NCI-H526 treated with DMSO at 0.1 percent for 48 hours (cell line): Measurements from ENCODE around the gene SEMA3D.

ENCODE experiments used
- DNase-seq: peaks from one replicate; lab custom pipeline; 2025; lab: John Stamatoyannopoulos, UW

SEMA3D gene

DNA sequence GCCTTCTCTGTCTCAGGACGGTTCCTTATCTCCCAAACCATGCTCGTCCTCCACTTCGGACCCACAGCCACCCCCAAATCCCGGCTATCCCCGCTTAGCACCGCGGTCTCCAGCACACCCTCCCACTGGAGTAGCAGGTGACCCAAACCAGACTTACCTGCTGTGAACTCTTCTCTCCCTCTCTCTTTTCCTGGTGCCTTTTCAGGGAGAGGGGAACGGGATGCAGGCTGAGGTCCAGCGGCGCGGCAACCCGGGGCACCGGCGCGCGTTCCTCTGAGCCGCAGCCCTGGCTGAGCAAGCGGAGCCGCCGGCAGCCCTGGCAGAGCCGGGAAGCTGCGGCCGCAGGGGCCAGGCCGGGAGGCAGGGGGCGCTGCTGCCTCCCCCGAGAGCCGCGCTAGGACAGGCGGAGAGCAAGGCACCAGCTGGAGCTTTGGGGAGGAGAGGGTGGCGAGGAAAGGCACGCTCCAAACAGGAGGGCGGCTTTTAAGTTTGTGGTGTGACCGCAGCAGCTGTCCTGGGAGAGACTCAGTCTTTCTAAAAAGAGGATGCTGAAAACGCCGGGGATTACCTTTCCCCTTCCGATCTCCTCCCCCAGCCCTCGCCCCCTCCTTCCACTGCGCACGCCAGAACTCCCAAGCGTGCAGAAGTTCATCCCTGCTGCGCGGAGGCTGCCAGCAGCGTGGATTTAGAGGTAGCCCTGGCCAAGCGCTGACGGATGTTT is at the start of gene SEMA3D:
TSS of gene SEMA3D (minus strand) at position 536 of the 721 bp plus-strand sequence. CDS start 65,165 bp downstream, outside the sequence.
- peak; percentile 87 for DNase-seq

DNA sequence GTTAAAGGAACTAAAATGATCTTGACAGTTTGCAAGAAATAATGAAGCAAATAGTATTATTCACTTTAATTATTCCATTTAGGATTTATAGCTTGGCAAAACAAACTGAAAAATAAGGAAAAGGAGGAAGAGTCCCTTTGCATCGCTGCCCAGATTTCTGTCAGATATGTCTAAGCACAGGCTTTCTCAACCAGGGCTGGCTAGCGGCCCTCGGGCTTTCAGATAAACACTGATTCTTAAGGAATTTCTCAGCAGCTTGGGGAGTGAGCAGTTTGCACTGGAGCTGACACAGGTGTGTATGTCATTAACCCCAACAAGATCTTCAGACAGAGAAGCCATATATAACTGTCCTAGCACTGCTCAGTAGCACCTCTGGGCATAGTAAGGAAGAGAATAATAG is 47.9 kb upstream of the SEMA3D start:
- DNase-seq = no peak

DNA sequence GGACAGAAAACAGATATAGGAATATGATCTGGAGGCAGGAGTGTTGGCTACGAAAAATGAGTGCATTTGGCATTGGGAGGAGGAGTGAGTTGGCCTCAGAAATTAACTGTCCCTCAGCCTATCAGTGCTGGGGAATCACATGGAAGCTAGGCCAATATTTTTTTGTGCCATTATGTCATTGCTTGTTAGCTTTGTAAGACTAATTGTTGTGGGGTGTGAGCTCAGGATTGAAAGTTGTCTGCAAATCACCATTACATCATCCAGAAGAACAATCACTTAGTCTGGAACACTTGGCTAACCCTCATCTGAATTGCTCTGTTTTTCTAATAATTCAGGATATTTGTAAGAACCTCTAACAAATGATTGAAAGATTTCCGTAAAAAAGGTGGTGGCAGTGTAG is 45.2 kb upstream of the SEMA3D start:
- DNase-seq = no peak

DNA sequence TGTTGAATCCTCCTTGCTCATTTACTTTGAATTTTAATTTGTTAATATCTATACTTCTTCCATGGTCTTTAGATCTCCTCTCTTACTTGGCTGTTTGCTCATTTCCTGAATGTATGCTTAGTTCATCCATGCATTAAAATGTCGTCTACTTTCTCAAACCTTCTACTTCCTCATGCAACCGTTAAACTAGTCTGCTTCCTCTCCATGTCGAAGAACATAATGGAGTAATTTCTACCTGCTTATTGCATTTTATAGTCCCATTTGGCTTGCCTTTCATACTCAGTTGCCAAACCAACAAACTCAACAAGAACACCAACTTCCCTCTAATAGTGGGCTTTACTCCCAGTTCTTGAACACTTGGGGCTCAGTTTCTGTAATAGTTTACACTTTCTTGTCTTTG is 43.8 kb upstream of the SEMA3D start:
- DNase-seq = no peak

DNA sequence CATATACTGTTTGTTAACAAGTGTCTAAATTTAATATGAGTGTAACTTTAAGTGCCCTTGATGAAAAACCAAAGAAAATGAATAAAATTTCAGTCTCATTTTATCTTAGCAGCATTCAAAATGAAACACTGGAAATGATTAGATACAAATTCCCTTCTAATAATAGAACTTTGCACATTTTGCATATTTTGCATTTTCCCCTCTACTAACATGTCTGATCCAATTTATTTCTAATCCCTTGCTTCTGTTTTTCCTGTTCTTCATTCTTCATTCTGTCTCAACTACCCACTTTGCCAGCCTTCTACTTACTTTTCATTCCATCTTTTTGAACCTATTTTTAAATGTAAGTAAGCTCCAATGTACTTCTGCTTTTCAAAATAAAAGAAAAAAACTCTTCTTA is 42.7 kb upstream of the SEMA3D start:
- no peak for DNase-seq

DNA sequence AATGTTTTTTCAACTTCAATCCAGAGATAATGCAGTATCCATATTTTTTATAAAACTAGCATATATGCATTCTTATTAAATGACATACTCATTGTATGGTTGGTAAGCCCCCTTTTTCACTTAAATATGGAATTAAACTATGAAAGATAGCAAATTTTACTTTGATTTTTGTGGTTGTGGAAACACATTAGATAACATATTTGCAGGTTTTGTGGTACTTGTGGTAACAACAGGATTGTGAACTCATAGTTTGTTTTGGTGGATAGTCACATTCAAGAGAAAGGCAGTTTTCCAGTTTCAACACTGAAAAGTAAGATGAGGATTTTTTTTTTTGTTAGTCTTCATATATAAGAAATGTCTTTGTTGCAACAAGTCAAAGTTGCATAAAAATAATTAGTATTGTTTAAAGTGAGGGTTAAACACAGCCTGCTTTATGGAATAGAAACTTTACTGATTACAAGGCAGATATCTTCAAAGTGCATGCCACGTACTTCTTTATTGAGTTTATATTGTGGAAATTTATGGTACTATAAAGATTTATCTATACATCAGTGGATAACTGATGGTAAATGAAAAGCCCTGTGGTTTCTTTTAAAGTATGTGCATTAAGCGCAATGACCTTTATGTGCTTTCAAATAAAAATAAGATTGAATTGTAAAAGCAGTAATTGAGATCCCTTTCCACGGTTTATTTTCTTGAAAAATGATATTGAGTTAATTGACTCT is 39.7 kb upstream of the SEMA3D start:
- no peak for DNase-seq

DNA sequence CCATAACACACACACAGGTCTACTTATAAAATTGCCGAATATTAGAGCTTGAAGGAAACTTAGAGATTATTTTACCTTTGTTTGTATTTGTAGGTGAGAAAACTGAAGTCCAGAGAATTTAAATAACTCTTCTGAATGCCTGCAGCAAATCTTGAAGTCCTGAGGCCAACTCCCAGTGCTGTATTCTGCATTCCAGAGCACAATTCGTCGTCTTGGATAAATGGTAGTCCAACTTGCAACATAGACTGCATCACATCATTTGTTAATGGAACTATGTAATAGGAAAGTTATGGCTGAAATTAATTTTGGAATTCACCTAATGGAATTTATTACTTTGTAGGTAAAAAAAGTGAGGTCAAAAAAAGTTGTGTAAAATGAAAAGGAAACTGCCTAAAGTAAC is 37.3 kb upstream of the SEMA3D start:
- DNase-seq = no peak

DNA sequence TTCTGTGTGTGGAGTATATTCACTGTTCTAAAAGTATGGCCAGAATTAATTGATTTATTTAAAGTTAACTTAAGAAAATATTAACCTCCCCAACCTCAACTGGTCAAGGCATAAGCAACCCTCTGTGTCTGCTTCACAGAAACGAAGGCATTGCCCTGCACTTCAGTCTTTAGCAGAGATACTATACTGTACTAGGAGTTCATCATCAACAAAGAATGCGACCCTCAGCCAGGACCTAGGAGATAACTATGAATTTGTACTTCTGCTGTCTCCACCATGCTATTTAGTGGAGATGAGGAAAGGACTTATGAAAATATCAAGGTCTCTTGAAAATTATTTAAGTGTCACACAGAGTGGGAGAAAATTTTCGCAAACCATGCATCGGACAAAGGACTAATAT is 35.7 kb upstream of the SEMA3D start:
- DNase-seq = no peak

DNA sequence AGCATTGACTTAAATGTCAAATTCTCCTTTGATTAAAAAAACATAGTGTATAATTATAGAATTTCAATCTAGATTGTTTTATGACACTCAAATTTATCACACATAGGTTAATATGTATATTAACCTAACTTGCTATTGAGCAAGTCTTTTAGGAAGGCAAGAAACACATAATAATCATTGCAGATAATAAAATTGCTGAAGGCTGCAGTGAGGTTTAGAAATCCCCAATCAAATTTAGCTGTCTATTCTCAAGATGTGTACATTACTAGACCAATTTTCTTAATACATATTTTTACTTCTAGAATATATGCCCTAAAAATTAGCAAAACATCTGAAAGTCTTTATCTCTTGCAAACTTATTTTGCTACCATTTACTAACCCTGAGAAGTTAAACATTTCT is 34.9 kb upstream of the SEMA3D start:
- no peak for DNase-seq

DNA sequence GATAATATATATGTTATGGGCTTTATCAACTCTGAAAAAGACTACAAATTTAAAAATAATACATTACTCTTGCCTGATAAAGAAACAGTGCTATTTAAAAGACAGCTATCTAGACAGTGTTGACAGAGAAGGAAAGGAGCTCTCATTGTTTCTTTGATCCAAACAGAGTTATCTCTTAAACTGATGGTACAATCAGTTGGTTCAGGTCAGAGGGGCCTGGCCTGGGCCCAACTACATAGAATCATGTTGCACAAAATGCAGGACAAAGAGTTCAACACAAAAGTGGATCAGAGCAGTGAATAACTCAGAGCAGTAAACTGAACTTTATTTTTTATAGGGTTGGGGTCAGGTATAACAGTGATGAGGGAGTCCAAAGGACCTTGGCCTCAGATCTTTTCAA is 33.8 kb upstream of the SEMA3D start:
- no peak for DNase-seq

DNA sequence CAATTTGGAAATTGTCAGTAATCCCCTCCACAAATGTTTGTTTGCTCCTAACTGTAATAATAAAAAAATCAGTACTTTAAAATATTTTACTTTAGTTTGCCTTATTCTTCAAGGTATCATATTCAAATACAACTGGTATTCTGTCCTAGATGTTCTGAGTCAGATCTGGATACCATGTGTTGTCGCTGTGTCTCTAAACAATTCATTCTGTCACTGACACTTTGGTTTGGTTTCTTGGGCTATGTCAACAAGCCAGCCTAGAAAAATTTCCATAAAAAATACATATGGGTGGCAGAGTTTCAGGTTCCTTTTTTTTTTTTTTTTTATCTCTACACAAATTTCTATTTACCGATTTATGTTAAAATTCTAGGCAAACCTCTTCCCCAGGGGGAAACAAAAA is 33.2 kb upstream of the SEMA3D start:
- DNase-seq = peak; percentile 42

DNA sequence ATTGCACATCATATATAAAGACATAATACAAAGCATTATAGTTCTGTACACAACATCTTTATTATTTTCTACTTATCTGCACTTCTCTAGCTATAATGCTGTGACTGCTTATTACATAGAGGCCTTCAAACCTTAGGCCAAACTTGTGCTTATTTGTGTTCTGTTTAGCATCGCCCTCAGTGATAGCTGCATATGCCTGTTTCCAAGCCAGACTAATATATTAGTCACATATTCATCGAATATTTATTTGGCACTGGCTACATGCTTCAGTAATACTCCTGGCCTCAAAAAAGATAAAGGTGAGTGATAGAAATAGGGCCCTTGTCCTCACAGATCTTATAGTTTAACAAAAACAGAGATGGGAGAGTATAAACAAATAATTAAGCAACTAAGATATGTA is 30.2 kb upstream of the SEMA3D start:
- no peak for DNase-seq

DNA sequence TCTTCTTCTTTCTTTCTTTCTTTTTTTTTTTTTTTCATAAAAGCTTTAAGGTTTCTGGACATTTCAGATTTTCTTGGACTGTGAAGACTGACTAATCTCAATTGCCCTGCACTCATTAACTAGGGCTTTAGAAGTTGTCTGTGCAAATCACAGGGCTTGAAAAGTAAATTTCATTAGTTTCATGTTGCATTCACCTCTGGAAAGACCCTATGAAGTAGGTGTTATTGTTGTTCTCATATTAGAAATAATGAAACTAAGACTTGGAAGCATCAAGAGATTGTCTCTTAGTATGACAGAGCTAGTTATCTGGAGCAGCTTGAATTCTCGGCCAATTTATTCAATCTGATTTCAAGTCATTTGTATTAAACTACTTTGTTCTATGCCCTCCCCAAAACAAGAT is 28.2 kb upstream of the SEMA3D start:
- DNase-seq = no peak

DNA sequence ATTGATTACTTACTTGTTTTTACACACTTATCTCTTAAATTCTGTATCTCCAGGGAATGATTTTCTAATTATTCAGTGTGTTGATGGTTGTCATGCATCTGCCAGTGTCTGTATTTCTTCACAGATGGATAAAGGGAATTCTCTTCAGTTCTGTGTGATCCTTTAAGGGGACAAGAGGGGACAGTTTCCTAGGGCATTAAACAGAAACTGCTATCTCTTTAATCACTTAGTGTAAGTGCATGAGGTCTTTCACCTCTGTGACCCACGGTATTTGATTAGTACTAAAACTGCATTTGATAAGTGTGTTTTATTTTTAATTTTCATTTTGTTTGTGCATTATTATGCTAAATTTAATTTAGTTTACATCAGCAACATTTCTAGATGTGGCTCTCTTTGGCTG is 26.6 kb upstream of the SEMA3D start:
- DNase-seq = no peak

DNA sequence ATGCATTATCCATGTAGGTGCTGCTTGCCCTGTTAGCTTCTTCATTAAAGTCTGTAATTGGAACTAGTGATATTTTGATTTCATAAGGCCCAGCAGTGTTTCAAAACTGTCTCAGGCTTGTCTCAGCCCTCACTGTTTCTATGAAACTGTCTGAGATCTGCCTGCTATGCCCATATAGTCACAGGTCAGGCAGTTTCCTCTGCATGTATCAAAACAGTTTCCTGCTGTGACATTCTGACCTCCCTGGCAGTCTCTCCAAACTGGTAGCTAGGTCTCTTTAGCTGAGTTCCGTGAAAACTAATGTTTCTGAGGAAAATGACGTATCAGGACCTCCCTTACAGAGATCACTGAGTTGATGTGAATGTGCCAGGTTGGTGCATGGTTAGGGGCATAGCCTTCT is 18.9 kb upstream of the SEMA3D start:
- no peak for DNase-seq

DNA sequence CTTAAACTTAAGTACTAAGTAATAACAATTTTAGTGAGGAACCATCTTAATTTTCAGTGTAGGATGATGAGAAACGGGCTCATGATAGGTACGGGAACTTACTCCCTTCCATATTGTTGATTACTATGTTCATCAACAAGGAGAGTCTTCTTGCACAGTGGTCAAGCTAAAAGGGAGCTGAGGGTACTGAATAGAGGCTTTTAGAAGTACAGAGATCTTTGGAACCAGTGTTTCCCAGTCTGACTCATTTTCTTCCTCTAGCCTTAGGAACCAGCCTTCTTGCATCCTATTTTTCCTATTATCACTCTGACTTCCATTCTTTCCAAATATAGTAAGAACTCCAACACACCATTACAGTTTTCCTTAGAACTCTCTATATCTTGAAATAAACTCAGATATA is 17.6 kb upstream of the SEMA3D start:
- no peak for DNase-seq

DNA sequence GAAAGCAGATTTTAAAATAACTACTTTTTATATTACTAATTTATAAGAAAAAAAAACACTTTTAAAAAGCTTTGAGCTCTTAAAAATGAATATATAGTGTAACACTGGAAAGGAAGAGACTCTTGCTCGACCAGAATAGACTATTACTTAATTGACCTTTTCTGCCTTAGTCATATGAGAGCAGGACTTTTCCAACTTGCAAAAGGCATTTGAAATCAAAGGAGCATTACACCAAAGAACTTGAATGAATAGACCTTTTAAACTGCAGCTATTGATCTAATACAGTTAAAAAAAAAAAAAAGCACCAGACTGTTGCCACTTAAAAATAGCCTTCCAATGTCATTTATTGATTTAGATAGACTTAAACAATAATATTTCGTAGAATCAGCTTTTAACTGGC is 17.2 kb upstream of the SEMA3D start:
- DNase-seq = no peak

DNA sequence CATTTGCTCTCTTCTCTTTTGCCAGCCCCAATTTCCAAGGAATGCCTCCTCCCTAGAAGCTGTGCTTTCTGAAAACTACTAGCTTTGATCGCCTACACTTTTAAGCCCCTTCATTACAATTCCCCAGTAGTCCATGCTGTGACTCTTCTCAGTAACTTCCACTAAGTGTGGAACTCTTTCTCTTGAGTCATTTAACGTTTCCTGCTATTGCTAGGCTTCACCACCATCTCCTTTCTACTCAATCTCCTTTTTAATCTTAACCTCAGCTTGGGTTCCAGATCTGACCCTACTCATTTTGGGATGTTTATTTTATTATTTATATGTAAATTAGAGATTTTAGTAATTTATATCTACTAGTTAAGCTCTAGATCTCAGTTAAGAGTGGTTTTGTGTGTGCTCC is 14.4 kb upstream of the SEMA3D start:
- no peak for DNase-seq

DNA sequence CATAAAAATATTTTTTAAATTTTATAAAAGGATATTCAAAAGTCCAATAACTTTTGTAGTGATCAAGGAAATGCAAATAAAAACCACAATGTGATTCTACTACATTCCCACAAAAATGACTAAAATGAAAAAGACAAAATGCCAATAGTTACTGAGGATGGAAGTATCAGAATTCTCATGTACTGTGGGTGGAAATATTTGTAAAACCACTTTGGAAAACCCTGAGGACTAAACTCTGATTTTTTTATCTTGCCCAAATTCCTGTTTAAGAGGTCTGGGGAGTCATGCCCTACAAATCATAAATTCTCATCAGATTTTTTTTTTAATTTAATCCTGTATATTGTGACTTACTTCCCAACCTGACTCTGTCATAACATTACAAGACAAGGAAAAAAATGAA is 9.8 kb upstream of the SEMA3D start:
- no peak for DNase-seq

DNA sequence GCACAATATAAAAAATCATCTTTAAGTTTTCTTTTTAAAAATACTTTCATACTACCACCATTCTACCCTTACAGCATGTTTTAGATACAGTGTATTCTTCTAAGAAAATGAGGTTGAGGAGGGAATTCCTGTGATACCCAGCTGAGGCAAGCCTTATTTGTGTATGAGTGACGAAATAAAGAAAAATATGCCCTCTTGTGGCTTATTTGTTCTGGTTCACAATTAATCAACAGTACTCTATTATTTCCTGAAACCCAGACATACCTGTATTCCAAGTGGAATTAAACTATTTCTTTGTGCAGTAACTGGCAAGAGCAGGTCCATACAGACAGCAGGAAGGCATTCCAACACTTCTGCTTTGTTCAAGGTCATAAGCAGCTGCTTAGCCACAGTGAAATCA is 4.5 kb upstream of the SEMA3D start:
- no peak for DNase-seq

DNA sequence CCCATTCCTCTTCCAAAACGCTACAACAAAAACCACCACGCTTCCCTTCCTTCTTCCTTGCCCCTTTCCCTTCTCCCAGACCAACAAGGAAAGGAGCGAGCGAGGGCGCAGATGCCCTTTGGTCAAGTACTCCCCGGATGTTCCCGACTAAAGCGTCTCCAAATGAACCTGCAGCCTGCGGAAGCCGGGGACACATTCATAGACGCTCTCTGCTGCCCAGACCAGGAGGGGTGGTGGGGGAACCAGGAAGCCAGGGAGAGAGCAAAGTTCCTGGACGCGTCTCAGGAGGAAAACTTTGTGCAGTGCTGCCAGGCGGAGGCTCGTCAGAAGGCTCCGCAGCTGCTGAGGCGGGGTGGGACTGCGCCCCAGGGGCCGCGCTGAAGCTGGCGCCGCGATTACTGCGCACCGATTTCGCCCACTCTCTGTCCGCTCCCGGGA is 754 bp downstream of the SEMA3D start:
- DNase-seq = peak; percentile 52

DNA sequence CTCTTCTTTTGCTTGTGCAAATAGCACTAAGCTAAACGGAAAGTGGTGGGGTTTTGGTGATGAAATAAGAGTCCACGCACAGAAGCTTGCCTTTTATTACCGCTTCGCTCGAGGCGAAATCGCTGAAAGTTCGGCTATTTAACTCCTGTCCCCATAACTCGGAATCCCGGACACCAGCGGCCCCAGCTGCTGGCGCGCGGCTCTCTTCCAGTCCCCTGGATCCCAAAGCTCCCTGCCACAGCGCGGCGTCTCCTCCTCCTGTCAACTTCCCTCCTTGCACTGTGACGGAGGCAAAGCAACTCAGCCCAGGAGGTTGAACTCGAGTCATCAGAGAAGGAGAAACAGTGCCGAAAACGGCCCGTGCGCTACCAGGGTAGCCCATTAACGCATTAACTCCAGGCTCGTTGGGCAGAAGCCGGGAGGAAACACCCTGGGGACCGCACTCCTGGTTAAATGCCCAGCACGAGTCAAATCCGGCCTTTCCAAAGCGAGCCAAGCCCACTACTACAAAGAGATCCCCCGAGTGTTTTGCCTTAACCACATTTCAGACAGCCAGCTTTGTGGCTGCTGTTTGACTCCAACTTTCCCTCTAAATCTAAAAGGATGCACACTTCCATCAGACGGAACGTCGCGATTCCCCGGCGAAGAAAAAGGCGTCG is 1.3 kb downstream of the SEMA3D start:
- peak; percentile 59 for DNase-seq
